ENCODE results near the gene NOP53.

DNA sequence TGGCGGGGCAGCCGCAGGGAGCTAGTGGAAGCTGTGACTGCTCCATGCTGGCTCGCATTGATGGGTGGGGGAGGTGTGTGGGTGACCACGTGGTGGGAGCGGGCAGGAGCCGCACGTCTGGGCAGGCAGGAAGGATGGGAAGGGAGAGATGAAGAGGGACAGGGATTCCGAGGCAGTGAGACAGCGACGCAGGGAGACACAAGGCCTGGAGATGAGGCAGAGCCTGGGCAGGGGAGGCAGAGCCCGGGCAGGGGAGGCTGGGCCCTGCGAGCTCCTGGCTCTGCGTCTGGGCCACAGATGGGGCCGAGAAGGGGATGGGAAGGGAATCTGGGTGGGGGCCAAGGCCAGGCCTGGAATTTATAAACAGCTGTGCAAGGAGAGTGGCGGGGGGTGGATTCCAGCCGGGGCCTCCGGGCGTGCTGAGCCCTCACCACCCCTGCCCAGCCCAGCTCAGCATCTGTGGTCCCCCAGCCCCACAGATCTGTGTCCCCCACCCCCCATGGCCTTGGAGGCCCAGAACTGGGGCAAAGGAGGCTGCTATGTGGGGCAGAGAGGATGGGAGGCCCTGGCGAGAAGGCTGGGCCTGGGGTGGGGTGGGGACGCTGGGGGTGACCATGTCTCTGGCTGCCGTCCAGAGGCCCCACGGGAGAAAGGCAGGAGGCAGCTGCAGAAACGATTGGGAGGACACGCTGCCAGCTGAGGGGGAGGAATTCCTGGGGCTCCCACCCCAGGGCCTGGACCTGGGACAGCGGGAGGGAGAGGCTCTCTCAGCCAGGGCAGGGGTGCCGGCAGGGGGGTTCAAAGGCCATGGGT is 26.1 kb upstream of the NOP53 start:
- TF ChIP-seq CTCF (IDR thresholded peaks at IDR 0.05; ENCODE audit: low read depth, low read length, missing input control) (no peak), SP1 (IDR thresholded peaks at IDR 0.05) (no peak), YY1 (IDR thresholded peaks at IDR 0.05) (no peak), REST (IDR thresholded peaks at IDR 0.05) (no peak), GABPA (IDR thresholded peaks at IDR 0.05 in 1 of 2, conservative IDR thresholded peaks at IDR 0.05 in 1 of 2) (no peak), RAD21 (IDR thresholded peaks at IDR 0.05) (no peak), HNF4A (conservative IDR thresholded peaks at IDR 0.05) (no peak), TAF1 (conservative IDR thresholded peaks at IDR 0.05) (no peak), RXRA (IDR thresholded peaks at IDR 0.05) (no peak), EGR1 (IDR thresholded peaks at IDR 0.05; ENCODE audit: low read depth in 2 of 2) (no peak), JUND (IDR thresholded peaks at IDR 0.05) (no peak)
- TF ChIP-seq, protein P1, sequence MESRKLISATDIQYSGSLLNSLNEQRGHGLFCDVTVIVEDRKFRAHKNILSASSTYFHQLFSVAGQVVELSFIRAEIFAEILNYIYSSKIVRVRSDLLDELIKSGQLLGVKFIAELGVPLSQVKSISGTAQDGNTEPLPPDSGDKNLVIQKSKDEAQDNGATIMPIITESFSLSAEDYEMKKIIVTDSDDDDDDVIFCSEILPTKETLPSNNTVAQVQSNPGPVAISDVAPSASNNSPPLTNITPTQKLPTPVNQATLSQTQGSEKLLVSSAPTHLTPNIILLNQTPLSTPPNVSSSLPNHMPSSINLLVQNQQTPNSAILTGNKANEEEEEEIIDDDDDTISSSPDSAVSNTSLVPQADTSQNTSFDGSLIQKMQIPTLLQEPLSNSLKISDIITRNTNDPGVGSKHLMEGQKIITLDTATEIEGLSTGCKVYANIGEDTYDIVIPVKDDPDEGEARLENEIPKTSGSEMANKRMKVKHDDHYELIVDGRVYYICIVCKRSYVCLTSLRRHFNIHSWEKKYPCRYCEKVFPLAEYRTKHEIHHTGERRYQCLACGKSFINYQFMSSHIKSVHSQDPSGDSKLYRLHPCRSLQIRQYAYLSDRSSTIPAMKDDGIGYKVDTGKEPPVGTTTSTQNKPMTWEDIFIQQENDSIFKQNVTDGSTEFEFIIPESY (IDR thresholded peaks at IDR 0.05) = no peak
- TF ChIP-seq, protein P2, sequence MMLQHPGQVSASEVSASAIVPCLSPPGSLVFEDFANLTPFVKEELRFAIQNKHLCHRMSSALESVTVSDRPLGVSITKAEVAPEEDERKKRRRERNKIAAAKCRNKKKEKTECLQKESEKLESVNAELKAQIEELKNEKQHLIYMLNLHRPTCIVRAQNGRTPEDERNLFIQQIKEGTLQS (IDR thresholded peaks at IDR 0.05) = no peak
- TF ChIP-seq, protein P3, sequence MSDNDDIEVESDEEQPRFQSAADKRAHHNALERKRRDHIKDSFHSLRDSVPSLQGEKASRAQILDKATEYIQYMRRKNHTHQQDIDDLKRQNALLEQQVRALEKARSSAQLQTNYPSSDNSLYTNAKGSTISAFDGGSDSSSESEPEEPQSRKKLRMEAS (IDR thresholded peaks at IDR 0.05) = no peak
